HG02938 (cell line): ENCODE results near the gene ZNF821.
"Not testable (repeated sequence)": the region's sequence is repeated elsewhere in the genome, so short reads cannot be mapped to it uniquely, and the experiment has no call there.

Experiments used
- ATAC-seq: cut with Tn5 transposase; IDR thresholded peaks from one replicate; pipeline ENCODE4 v1.9.1; 2021; ENCODE audit warnings: mild to moderate bottlenecking, moderate library complexity; ENCODE audit not compliant: unreplicated experiment

The ZNF821 gene

DNA sequence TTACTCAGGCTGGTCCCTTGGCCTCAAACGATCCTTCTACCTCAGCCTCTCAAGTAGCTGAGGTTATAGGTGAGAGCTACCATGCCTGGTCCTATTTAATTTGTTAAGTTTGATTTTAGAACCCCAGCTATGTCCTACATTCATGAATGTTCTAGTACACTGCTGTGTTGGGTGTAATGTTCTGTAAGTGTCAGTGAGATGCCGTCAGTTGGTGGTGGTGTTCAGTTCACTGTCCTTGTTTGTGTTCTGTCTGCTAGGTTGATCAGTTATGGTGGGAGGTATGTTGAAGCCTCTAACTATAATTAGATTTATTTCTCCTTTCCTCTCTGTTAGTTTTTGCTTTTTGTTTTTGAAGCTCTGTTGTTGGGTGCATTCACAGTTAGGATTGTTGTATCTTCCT, 19.6 kb upstream of the ZNF821 start:
- no peak for ATAC-seq

DNA sequence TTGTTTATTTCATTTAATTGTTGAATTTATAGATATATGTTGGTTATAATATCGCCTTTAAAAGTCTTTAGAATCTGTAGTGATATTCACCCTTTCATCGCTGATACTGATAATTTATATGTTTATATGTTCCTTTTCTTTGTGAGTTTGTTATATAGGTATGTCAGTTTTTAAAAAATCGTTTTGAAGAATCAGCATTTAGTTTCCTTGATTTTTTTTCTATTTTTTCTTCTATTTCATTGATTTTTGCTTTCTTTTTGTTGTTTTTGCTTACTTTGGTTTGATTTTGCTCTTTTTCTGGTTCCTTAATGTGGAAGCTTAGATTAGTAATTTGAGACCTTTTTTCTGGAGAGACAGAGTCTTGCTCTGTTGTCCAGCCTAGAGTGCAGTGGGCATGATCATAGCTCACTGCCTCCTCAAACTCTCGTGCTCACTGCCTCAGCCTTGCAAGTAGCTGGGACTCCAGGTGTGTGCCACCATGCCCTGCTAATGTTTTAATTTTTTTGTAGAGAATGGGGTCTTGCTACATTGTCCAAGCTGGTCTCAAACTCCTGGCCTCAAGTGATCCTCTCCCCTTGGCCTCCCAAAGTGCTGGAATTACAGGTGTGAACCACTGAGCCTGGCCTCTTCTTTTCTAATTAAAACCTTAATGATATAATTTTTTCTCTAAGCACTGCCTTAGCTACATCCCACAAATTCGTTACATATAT, 18.8 kb upstream of the ZNF821 start:
- no peak for ATAC-seq

DNA sequence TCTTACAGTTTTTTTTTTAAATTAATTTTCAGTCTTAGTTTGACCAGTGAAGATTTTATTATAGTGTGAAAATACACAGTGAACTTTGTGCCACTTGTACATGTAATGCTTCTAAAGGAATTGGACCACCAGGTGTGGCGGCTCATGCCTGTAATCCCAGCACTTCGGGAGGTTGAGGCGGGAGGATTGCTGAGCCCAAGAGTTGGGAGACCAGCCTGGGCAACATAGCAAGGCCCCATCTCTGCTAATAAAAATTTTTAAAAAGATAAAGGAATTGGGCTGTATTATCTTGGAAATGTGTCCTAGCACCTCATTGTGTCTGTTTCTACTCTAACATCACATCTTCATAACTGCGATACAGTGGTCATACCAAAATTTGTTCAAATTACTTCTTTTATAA, 15.2 kb upstream of the ZNF821 start:
- ATAC-seq: no peak

DNA sequence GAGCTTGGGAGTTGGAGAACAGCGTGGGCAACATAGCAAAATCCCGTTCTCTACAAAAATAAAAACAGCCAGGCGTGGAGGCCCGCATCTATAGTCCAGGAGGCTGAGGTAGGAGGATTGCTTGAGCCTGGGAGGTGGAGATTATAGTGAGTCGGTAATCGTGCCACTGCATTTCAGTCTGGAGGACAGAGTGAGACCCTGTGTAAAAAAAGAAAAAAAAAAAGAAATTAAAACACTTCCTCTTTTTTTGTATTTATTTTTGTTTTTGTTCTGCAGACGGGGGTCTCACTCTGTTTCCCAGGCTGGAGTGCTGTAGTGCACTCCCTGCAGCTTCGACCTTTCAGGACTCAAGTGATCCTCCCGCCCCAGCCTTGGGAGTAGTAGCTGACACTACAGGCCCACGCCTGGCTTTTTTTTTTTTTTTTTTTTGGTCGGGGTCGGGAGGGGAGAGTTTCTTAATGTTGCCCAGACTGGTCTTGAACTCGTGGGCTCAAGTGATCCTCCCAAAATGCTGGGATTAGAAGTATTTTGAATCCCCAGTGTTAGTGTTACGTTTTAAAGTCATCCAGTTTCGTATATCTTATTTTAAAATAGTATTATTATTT, 12.9 kb upstream of the ZNF821 start:
- no peak for ATAC-seq

DNA sequence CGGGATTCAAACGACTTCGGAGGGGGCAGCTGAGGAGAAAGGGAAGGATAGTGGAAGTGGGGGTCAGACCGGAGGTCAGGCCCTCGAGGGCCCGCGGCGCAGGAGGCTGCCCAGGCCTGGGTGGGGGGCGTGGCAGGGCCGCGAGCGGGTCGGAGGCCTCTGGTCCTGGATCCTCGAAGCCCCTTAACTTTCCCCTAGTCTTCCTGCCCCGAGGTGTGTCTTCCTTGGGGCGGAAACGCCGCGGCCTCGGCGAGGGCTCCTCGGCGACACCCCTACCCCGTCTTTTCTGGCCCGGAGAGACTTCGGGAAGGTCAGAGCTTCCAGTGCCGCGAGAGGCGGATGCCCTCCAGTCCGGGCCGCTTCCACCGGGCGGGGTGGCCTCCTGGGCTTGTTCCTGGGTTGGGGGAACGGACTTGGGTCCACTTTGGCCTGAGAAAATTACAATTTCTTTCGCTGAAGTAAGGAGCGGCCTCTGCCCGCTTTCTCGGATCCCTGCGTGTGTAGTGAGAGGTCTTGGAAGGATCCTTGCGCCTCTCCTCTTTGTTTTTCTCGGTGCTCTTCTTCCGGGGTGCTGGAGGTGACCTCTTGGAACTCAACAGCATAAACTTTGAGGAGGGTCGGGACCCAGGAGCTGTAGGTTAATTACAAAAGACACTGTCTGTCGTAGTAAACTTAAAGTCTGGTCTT, 11.8 kb upstream of the ZNF821 start:
- peak; percentile 15 for ATAC-seq

DNA sequence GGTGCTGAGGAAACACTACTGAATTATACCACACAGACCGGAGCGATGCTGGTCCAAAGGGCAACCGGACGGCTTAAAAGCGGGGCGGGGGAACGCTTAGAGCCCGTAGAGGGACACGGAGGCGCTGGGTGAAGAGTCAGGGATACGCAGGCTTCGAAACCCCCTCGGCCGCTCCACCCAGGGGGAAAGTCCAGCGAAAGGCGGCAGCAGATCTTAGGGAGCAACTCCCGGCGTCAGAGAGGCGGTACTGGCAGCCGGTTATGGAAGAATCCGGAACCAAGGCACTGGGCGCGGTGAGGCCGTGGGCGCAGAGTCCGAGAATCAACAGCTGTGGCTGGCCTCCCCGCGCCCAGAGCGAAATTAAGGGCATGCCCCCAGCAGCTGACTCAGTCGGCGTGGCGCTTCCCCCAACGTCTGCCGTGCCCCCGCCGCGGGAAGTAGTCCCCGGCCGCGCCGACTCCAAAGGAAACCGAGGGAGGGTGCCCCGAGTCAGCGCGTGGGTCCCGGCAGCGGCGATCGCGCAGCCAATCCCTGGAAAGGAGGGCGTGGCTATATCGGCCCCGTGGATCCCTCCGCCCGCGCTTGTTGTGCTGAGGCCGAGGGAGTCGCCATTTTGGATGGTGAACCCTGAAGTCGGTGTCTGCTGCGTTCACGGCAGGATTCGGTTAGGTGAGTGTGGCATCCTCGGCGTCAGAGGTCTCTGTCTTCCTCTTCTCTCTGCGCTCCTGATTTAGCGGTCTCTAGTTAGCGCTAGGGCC, 11.1 kb upstream of the ZNF821 start, which contains the start of gene IST1:
Gene IST1, plus strand, starts transcription at position 611 of the 758 bp plus-strand sequence. CDS start 20,110 bp downstream, outside the sequence.
- peak; percentile 73 for ATAC-seq

DNA sequence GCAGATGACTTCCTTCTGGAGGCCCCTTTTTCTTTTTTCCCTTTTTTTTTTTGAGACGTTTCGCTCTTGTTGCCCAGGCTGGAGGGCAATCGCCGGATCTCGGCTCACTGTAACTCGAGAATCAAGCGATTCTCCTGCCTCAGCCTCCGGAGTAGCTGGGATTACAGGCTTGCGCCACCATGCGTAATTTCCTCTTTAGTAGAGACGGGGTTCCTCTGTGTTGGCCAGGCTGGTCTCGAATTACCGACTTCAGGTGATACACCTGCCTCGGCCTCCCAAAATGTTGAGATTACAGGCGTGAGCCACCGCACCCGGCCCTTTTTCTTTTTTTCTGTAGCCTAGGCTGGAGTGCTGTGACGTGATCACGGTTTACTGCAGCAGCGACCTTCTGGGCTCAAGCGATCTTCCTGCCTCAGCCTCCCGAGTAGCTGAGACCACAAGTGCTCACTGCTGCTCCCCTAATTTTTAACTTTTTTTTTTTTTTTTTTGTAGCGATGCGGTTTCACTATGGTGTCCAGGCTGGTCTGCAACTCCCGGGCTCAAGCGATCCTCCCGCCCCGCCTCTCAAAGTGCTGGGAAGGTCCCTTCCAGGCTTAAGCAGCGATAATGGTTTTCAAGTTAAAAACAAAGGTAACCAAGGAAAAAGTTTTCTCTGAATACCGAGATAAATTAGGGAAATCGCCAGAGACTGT, 10.4 kb upstream of the ZNF821 start:
- peak; percentile 16 for ATAC-seq

DNA sequence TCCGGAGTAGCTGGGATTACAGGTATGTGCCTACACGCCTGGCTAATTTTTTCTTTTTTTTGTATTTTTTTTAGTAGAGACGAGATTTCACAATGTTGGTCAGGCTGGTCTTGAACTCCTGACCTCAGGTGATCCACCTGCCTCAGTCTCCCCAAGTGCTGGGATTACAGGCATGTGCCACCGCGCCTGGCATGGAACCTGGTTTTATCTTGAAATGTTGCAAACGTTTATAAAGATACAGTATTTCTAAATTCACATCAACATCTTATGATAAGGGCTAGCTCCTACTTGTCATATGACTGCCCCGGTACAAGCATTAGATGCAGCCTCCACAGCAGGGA, 9.9 kb upstream of the ZNF821 start:
- no peak for ATAC-seq

DNA sequence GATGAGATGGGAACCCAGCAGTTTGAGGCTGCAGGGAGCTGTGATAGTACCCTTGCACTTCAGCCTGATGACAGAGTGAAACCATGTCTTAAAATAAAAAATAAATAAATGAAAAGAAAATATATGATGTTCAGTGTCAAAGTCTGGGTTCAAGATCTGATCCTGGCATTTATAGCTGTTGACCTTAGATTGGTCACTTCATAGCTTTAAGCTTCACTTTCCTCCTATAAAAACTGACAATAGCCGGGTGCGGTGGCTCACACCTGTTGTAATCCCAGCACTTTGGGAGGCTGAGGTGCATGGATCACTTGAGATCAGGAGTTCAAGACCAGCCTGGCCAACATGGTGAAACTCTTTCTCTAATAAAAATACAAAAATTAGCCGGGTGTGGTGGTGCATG, 5.2 kb upstream of the ZNF821 start:
- ATAC-seq: no peak

DNA sequence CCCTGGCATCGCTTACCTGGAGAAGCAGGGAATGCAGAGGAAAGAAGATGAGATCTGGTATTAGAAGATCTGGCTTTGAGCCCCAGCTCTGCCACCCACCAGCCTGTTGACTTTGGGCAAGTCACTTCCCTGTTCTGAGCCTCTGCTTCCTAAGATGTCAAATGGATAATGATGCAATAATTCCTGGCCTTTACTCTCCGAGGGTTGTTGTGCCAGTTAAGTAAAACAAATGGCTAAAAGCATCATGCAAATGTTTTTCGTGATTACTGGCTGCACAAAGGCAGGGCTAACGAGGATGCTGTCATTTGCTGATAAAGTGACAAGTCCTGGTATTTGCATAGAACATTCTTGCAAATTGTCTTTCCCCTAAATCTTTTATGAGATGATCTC, 1.3 kb upstream of the ZNF821 start:
- no peak for ATAC-seq

DNA sequence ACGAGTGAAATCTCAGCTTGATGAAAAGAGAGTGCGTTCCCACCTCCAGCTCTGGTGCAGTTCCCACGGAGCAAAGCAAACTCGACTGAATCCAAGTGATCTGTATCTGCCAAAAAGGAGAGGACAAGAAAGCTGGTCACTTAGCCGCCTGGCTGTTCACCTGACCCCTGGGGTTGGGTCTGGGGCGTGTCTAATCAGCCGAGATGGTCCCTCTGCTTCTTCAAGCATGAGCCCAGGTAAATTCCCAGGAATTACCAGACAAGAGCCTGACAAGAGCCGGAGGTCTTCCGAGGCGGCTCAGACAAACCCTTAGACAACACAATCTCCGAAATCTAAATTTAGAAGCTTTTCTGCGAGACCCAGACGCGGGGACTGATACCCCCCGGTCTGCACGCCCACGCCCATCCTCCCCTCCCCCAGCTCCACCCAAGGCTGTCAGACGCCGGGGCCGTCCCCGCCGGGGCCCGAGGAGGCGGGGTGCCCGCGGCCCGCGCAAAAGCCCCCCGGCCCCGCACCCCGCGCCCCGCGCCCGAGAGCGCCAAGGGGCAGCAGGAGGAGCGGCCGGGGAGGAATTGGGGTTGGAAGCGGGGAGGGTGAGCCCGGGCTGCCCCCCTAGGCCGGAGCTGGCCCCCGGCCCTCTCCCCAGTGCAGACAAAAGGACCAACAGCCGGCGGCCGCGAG, 674 bp downstream of the ZNF821 start:
- ATAC-seq: peak; percentile 27

DNA sequence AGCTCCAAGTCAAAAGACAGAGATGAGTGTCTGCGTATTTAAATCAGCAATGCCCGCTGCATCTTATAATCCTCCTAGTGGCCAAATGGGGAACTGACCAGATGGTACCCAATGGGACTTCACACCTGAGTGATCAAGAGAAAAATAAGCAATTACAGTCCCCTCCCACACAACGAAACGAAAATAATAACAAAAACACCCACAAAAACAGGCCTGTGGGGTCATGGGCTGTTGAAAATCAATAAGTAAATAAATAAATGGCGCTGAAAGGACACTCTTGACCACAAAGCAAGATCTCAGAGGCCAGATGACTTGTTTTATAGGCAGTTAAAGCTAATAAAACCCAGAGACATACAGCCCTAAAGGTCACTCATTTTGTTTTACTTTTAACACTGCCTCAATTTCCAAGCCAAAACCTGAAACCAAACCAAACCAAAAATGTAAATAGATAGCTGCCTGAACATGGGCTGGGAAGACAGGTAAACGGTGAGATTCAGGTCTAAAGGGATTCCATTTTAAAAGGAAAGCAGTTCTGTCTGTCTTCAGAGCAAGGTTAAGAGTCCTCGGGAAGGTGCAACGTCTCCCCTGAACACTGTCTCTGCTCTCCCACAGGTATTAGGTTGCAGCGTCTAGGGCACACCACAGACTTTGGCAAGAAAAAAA, 1.3 kb downstream of the ZNF821 start:
- no peak for ATAC-seq

DNA sequence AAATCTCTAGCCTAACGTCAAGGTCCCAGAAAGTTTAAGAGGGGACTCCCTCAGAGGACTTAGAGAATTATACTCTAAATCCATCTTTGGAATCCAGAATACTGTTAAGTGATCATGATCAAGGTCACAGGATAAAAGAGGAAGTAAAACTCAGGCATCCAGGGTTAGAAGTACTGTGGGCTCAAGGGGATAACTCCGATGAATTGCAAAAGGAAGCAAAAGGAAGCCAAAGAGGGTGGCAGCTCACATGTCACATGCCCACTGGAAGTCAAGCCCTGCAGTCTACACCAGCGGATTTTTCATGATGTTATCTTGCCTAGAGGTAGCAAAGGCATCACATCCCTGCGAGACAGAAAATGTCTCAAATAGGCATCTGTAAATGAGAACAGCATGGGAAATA, 3.8 kb downstream of the ZNF821 start:
- ATAC-seq: no peak

DNA sequence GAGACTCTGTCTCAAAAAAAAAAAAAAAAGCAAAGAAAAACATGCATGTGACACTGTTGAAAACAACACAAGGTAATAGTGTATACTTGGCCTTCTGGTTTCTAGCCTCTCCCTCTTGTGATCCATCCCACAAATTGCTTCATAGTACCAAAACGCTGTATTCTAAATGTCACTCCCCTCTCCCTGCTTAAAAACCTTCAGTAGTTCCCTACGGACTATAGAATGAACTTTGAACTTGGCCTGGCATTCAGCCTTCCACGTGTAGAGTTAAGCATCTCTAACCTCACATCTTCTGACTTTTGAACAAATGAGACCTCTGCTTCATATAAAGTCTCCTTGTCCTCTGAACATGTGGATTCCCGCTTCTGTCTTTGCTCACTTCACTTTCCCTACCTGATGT, 5.1 kb downstream of the ZNF821 start:
- no peak for ATAC-seq

DNA sequence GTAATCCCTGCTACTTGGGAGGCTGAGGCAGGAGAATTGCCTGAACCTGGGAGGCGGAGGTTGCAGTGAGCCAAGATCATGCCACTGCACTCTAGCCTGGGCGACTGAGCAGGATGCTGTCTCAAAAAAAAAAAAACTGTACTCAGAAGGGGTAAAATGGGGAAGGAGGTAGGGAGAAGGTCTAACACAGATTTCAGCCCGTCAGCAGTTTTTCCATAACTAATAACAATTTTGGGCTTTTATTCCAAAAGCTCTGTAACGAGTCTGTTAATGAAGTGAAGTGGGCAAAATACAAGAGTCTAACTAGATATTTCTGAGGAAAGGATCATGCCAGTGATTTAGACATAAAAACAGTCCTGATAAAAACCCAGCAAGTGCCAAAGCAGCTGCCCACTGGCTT, 10.8 kb downstream of the ZNF821 start:
- ATAC-seq: no peak

DNA sequence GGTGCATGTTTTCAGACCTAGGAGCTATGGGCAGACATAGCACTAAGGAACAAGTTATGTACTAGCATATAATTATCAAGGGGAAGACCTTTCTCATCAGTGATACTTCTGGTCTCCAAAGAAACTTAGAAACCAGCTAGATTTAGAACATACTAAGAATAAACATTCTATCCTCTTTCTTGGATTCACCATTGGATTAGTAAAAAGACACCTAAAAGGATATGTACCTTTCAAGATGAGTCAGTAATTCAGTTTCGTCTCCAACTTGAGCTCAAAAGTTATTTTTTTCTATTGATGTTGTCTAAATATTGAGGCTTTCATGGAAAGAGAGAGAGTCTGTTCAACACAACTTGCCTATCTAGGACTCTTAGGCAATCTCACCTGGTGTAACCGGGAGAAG, 13.2 kb downstream of the ZNF821 start:
- no peak for ATAC-seq

DNA sequence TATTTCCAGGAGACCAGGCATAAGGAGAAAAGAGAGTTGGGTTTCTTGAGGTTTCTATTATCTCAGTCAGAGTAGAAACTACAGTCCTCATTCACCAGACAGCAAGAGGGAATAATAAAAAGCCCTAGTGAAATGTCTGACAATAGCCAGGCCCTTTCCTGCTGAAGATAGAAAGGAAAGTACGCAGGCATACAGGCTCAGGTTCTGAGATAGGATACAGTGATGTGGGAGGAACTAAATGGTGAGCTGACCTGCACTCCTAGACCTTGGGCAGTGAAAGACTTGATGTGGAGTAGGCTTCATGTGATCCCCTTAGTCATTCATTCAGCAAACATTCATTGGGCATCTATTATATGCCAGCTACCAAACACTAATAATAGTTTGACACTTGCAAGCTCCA, 14.9 kb downstream of the ZNF821 start:
- no peak for ATAC-seq

DNA sequence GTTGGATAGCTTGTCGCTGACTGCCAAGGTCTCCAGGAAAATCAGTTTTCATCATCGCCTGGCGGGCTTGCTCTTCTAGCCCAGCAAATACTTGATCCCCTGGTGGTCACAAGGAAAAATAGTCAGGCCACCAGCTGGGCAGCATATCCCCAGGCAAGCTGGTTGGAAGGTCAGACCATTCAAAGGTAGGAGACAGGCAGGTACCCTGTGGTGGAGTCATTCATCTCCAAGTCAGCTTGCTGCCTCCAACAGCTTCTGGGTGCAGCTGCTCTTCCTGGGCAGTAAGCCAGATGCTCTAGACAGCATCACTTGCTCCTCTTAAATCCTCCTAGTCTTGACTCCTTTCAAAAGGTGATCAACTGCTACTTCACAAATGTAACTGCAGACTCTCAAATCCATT, 16.0 kb downstream of the ZNF821 start:
- ATAC-seq: no peak

DNA sequence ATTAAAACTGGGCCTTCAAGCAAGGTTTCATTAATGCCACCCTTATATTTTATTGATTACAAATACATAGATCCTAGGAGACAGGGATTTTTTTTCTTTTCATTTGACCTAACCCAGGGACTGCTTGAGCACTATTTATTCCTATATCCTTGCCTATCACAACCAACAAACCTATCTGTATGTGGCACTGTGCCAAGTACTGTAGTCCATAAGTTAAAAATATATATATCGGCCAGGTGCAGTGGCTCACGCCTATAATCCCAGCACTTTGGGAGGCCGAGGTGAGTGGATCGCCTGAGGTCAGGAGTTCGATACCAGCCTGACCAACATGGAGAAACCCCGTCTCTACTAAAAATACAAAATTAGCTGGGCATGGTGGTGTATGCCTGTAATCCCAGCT, 16.8 kb downstream of the ZNF821 start:
- not testable (repeated sequence) for ATAC-seq
